SK-N-SH (cell line): ENCODE measurements around the gene C16orf54. TPM values are rescaled to one million over a fixed set of nuclear protein-coding genes. Genes with fewer than 3 reads are reported as not detected.

ENCODE experiments used
- CTCF ChIA-PET: fragments of 300-600, 350-600 bp; formaldehyde crosslinking; extraction: SDS; loops from one replicate; lab custom pipeline; 2021; lab: Yijun Ruan, JAX
- POLR2A ChIA-PET: fragments of 350-600 bp; sonication (Branson Sonifier 250); formaldehyde crosslinking; extraction: SDS; loops from one replicate; lab custom pipeline; 2020; ENCODE audit warnings: antibody characterized with exemption, inconsistent platforms; lab: Yijun Ruan, JAX
- DNase-seq: peaks from one replicate; pipeline ENCODE4 v3.0.0; 2012
- H2AFZ ChIP-seq: fragments of 200-600 bp; sonication (generic); 2 replicates; pipeline ENCODE4 v1.8.1; 2016; ENCODE audit warnings: antibody characterized with exemption, mild to moderate bottlenecking, low read depth
- H3F3A ChIP-seq: fragments of 200-600 bp; sonication (generic); replicated peaks from 2 replicates; pipeline ENCODE3; 2016; ENCODE audit warnings: antibody characterized with exemption, mild to moderate bottlenecking; ENCODE audit not compliant: insufficient read depth
- H3K27ac ChIP-seq, 2 experiments: fragments of 200-500 bp in 1 of 2; fragments of 200-600 bp in 1 of 2; sonication (Bioruptor generic) in 1 of 2; sonication (generic), shearing (Covaris generic) in 1 of 2; 2 replicates each; pipeline versions ENCODE4 v1.5.1 to v1.6.1; 2014 to 2016; ENCODE audit warnings: low read depth in 2 of 2, inconsistent platforms in 1 of 2, low read length in 1 of 2, mild to moderate bottlenecking in 1 of 2, mixed read lengths in 1 of 2
- H3K27me3 ChIP-seq: fragments of 200-600 bp; sonication (generic), shearing (Covaris generic); 2 replicates; pipeline ENCODE4 v1.6.1; 2016; ENCODE audit warnings: mixed run types; ENCODE audit not compliant: insufficient read depth
- H3K36me3 ChIP-seq, 2 experiments: fragments of 200-500 bp in 1 of 2; fragments of 200-600 bp in 1 of 2; sonication (Bioruptor generic) in 1 of 2; sonication (generic) in 1 of 2; replicated peaks in 1 of 2; 2 replicates each; pipeline versions ENCODE3 to v1.5.1; 2014 to 2016; ENCODE audit warnings: low read length in 1 of 2, mild to moderate bottlenecking in 1 of 2; ENCODE audit not compliant: insufficient read depth in 2 of 2, control insufficient read depth in 1 of 2
- H3K4me1 ChIP-seq, 2 experiments: fragments of 200-500 bp in 1 of 2; fragments of 200-600 bp in 1 of 2; sonication (Bioruptor generic) in 1 of 2; sonication (generic), shearing (Covaris generic) in 1 of 2; 2 replicates each; pipeline versions ENCODE4 v1.5.1 to v1.6.1; 2014 to 2016; ENCODE audit warnings: low read depth in 1 of 2, low read length in 1 of 2, mixed run types in 1 of 2; ENCODE audit not compliant: insufficient read depth in 2 of 2, control insufficient read depth in 1 of 2
- H3K4me2 ChIP-seq: fragments of 200-600 bp; sonication (generic), shearing (Covaris generic); 2 replicates; pipeline ENCODE4 v1.6.1; 2017; ENCODE audit warnings: mixed run types
- H3K4me3 ChIP-seq, 2 experiments: fragments of 200-500 bp in 1 of 2; fragments of 200-600 bp in 1 of 2; sonication (Bioruptor generic) in 1 of 2; sonication (generic), shearing (Covaris generic) in 1 of 2; 2 replicates each; pipeline versions ENCODE4 v1.5.1 to v1.8.1; 2014 to 2016; ENCODE audit warnings: low read depth in 2 of 2, inconsistent platforms in 1 of 2, low read length in 1 of 2, mild to moderate bottlenecking in 1 of 2, mixed read lengths in 1 of 2, moderate library complexity in 1 of 2
- H3K79me2 ChIP-seq: fragments of 200-600 bp; sonication (generic); 2 replicates; pipeline ENCODE4 v1.8.1; 2017; ENCODE audit warnings: mild to moderate bottlenecking; ENCODE audit not compliant: insufficient read depth
- H3K9ac ChIP-seq: fragments of 200-600 bp; sonication (generic); 2 replicates; pipeline ENCODE4 v1.6.1; 2017; ENCODE audit warnings: mixed run types
- H3K9me2 ChIP-seq: fragments of 200-600 bp; sonication (generic); 2 replicates; pipeline ENCODE4 v1.6.1; 2017; ENCODE audit warnings: mixed run types
- H3K9me3 ChIP-seq: fragments of 200-600 bp; sonication (generic); 2 replicates; pipeline ENCODE4 v1.6.1; 2017; ENCODE audit warnings: mixed run types, mild to moderate bottlenecking, moderate library complexity
- H4K20me1 ChIP-seq: fragments of 200-600 bp; sonication (generic); 2 replicates; pipeline ENCODE4 v1.6.1; 2017; ENCODE audit warnings: mild to moderate bottlenecking, mixed run types; ENCODE audit not compliant: insufficient read depth
- CHD2 ChIP-seq: fragments of 150-350 bp; IDR thresholded peaks from 2 replicates; pipeline ENCODE4 v1.6.1; 2018; ENCODE audit warnings: low read length; ENCODE audit not compliant: partially characterized antibody
- CTCF ChIP-seq: fragments of 200-600 bp; sonication (generic); IDR thresholded peaks from 2 replicates; pipeline ENCODE4 v1.6.1; 2017; ENCODE audit warnings: antibody characterized with exemption, mild to moderate bottlenecking, moderate library complexity
- ELF1 ChIP-seq: IDR thresholded peaks from 2 replicates; pipeline ENCODE4 v1.4.0; 2012
- FOXM1 ChIP-seq: IDR thresholded peaks from 2 replicates; pipeline ENCODE4 v1.4.0; 2012; ENCODE audit warnings: low read depth, mild to moderate bottlenecking
- GABPA ChIP-seq: IDR thresholded peaks from 2 replicates; pipeline ENCODE4 v1.4.0; 2012; ENCODE audit warnings: low read depth, mild to moderate bottlenecking
- GATA2 ChIP-seq: sonication (generic); formaldehyde crosslinking; IDR thresholded peaks from 2 replicates; pipeline ENCODE4 v1.5.0; 2020; ENCODE audit warnings: mild to moderate bottlenecking, missing genetic modification reagents
- MEF2A ChIP-seq: IDR thresholded peaks from 2 replicates; pipeline ENCODE4 v1.4.0; 2012; ENCODE audit warnings: low read depth, borderline replicate concordance
- MXI1 ChIP-seq: IDR thresholded peaks from 2 replicates; pipeline ENCODE4 v1.6.1; 2012; ENCODE audit warnings: mild to moderate bottlenecking, low read depth, low read length, improper control_type of control experiment
- NFIC ChIP-seq: IDR thresholded peaks from 2 replicates; pipeline ENCODE4 v1.4.0; 2012; ENCODE audit warnings: borderline replicate concordance
- NRF1 ChIP-seq: IDR thresholded peaks from 2 replicates; pipeline ENCODE4 v1.6.1; 2012; ENCODE audit warnings: low read depth, mild to moderate bottlenecking, low read length
- POLR2AphosphoS5 ChIP-seq: IDR thresholded peaks from 2 replicates; pipeline ENCODE4 v1.6.1; 2012; ENCODE audit warnings: low read depth, low read length
- RCOR1 ChIP-seq: fragments of 150-350 bp; IDR thresholded peaks from 2 replicates; pipeline ENCODE4 v1.6.1; 2017; ENCODE audit warnings: antibody characterized with exemption, low read length
- RXRA ChIP-seq: IDR thresholded peaks from 2 replicates; pipeline ENCODE4 v1.4.0; 2012; ENCODE audit warnings: low read depth, mild to moderate bottlenecking, borderline replicate concordance
- TAF1 ChIP-seq: IDR thresholded peaks from 2 replicates; pipeline ENCODE4 v1.6.1; 2012; ENCODE audit warnings: low read depth, mild to moderate bottlenecking, low read length, moderate library complexity, borderline replicate concordance
- TEAD4 ChIP-seq: IDR thresholded peaks from 2 replicates; pipeline ENCODE4 v1.4.0; 2012; ENCODE audit warnings: mild to moderate bottlenecking, borderline replicate concordance; ENCODE audit not compliant: insufficient read depth
- USF1 ChIP-seq: IDR thresholded peaks from 2 replicates; pipeline ENCODE4 v1.4.0; 2012; ENCODE audit warnings: low read depth, borderline replicate concordance
- USF2 ChIP-seq: fragments of 150-350 bp; IDR thresholded peaks from 2 replicates; pipeline ENCODE4 v1.6.1; 2017; ENCODE audit warnings: antibody characterized with exemption, low read length, low read depth, borderline replicate concordance
- ZBTB33 ChIP-seq: IDR thresholded peaks from 2 replicates; pipeline ENCODE4 v1.4.0; 2012; ENCODE audit warnings: low read depth, borderline replicate concordance
- WGBS: methylation state at CpG from one replicate; pipeline ENCODE4 v1.1.6; 2017; ENCODE audit warnings: low lambda C conversion rate; 5-methylcytosine and 5-hydroxymethylcytosine counted together
- polyA plus RNA-seq, 3 experiments: library from polyadenylated mRNA; depleted of rRNA; stranded (reverse); fragments of >200 nt; gene quantifications; 2 replicates each; pipeline ENCODE4 v1.2.3, GENCODE V29; 2012

The C16orf54 gene
- polyA plus RNA-seq, 1 of the 3 experiments (the other 2 are of a cell fraction): not detected

- Histone ChIP-seq H3K79me2 (no peaks in the 10 kb centered on the region), H3K9ac (no peak overlapping the region), H3K4me3 (no peak overlapping the region), H3K9me2 (no peaks in the 10 kb centered on the region), H3K27me3 (peaks cover 9% of the 10 kb centered on the region; the same call in 1 of the 2 replicates), H3K36me3 (no peaks in the 10 kb centered on the region), H3K9me3 (no peaks in the 10 kb centered on the region), H2AFZ (no peak overlapping the region), H3K4me2 (no peak overlapping the region), H3K4me1 (peaks cover 0 to 3% of the 10 kb centered on the region in 2 experiments; a peak in 1 of 4 replicates), H3K27ac (no peak overlapping the region), H4K20me1 (no peaks in the 10 kb centered on the region), H3F3A (no peaks in the 10 kb centered on the region)
- DNase-seq: no peak
- 61% methylated on average over 5 of the region's 5 CpGs for WGBS
- TF ChIP-seq MEF2A (no peak), USF1 (no peak), NRF1 (no peak), TEAD4 (no peak), CTCF (no peak), FOXM1 (no peak), ELF1 (no peak), NFIC (no peak), GABPA (no peak), POLR2AphosphoS5 (no peak), RXRA (no peak), RCOR1 (no peak), TAF1 (no peak), USF2 (no peak), GATA2 (no peak)
- CTCF ChIA-PET: interaction anchor here (0.6 to 2.1 kb wide), 2 partner anchors 8 to 161 kb away, joined by 3 to 6 read pairs; no protein-coding TSS in a partner anchor
- POLR2A ChIA-PET: no interaction called here
Observed at GRCh38 chr16:29737713-29738112, 8.1 kb downstream of the C16orf54 start.

- 78% methylated on average over 6 of the region's 6 CpGs for WGBS
- peaks cover 0 to 3% of the 10 kb centered on the region in 2 experiments; a peak in 1 of 4 replicates for H3K4me1 ChIP-seq
- TF ChIP-seq MXI1 (no peak), ZBTB33 (no peak), MEF2A (no peak), NRF1 (no peak), CHD2 (no peak), RXRA (no peak)
- no peak for DNase-seq
- no peaks in the 10 kb centered on the region for H3K9me2 ChIP-seq
- H4K20me1 ChIP-seq: no peaks in the 10 kb centered on the region
- ChIA-PET POLR2A (no interaction called here), CTCF (interaction anchor here (1.0 to 1.2 kb wide), 2 partner anchors 12 to 22 kb away, joined by 3 read pairs; no protein-coding TSS in a partner anchor)
- no peak overlapping the region for H3K4me2 ChIP-seq
- H3K9me3 ChIP-seq: no peaks in the 10 kb centered on the region
- H3K27me3 ChIP-seq: peaks cover 9% of the 10 kb centered on the region
- no peak overlapping the region for H3K27ac ChIP-seq
- H3K79me2 ChIP-seq: no peaks in the 10 kb centered on the region
- no peak overlapping the region for H3K4me3 ChIP-seq
- H3F3A ChIP-seq: no peaks in the 10 kb centered on the region
- no peak overlapping the region for H2AFZ ChIP-seq
- H3K9ac ChIP-seq: no peak overlapping the region
- no peaks in the 10 kb centered on the region for H3K36me3 ChIP-seq
Observed at GRCh38 chr16:29736764-29737163, 9.0 kb downstream of the C16orf54 start.
